Gastroesophageal sphincter (tissue), 3 donors: ENCODE measurements around the gene CASTOR1.

Source experiments
- CTCF ChIP-seq, 4 experiments: fragments of 200-600 bp in 2 of 4; fragments of 450-650 bp in 2 of 4; sonication (generic) in 1 of 4; IDR thresholded peaks; one replicate each; pipeline ENCODE4 v1.5.1; 2017 to 2019; ENCODE audit warnings: antibody characterized with exemption in 4 of 4, mild to moderate bottlenecking in 2 of 4, moderate library complexity in 2 of 4
- POLR2A ChIP-seq, 2 donors: fragments of 450-650 bp; IDR thresholded peaks; one replicate each; pipeline ENCODE4 v1.6.1; 2017; ENCODE audit warnings: antibody characterized with exemption in 2 of 2, mild to moderate bottlenecking in 2 of 2, moderate library complexity in 1 of 2
- POLR2AphosphoS5 ChIP-seq: sonication (generic); formaldehyde crosslinking; IDR thresholded peaks from one replicate; pipeline ENCODE4 v1.6.1; 2017; ENCODE audit warnings: antibody characterized with exemption

DNA sequence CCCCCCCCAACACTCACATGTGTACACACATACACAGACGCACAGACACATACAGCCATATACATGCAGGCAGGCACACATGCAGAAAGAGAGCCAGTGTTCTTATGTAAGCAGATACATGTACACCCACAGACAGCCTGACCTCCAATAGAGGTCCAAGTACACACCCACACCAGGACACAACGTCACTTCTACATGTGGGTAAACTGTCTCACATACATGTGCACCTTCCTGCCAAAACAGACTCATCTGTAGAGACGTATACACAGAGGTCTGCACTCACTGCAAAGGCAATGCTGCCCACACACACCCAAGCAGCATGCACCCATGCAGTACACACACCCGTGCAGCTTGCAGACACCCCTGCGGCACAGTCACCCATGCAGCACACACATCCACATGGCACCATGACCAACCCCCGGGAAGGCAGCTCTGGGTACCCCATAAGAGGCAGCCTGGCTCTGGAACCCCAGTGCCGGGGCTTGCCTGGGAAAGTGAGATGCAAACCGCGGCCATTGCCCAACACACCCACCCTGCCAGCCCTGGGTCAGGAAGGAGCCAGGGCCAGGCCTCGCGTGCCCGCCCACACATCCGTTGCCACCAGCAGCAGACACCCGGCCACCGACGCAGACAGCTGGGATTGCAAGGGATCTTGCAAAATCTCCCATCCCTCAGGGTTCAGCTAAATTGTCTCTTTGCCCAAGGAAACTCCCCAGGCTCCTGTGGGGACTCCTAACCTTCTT, 10.1 kb downstream of the CASTOR1 start:
- TF ChIP-seq POLR2AphosphoS5 (no peak), CTCF (IDR thresholded peaks at IDR 0.05) (no peak), POLR2A (IDR thresholded peaks at IDR 0.05) (no peak)
